Tibial artery (tissue), 4 donors: ENCODE data around the gene SSR1.

ENCODE experiments used
- DNase-seq, 2 donors: peaks; one replicate each; pipeline ENCODE4 v3.0.0-alpha.2; 2019
- H3K27ac ChIP-seq, 2 donors: fragments of 200-600 bp; sonication (generic) in 1 of 2; 1 replicate in 1 of 2; 2 replicates in 1 of 2; pipeline ENCODE4 v1.5.1; 2018 to 2019; ENCODE audit warnings: mild to moderate bottlenecking in 1 of 2
- H3K27me3 ChIP-seq, 2 donors: fragments of 200-600 bp; sonication (generic) in 1 of 2; one replicate each; pipeline versions ENCODE4 v1.5.1 to v1.6.0; 2016 to 2019
- H3K36me3 ChIP-seq, 3 donors: fragments of 200-600 bp; sonication (generic) in 2 of 3; one replicate each; pipeline ENCODE4 v1.5.1; 2016 to 2019; ENCODE audit warnings: mild to moderate bottlenecking in 2 of 3
- H3K4me1 ChIP-seq, 4 donors: fragments of 200-600 bp; sonication (generic) in 2 of 4; 1 replicate in 3 of 4; 2 replicates in 1 of 4; pipeline ENCODE4 v1.5.1; 2016 to 2019
- H3K4me3 ChIP-seq, 2 donors: fragments of 200-600 bp; sonication (generic) in 1 of 2; 1 replicate in 1 of 2; 2 replicates in 1 of 2; pipeline ENCODE4 v1.5.1; 2018 to 2019; ENCODE audit warnings: mild to moderate bottlenecking in 2 of 2
- H3K9me3 ChIP-seq, 3 donors: fragments of 200-600 bp; sonication (generic) in 1 of 3; one replicate each; pipeline ENCODE4 v1.5.1; 2016 to 2019
- intact Hi-C: fragments of 100-400 bp; cut with DNase I; formaldehyde crosslinking; loops from one replicate; pipeline ENCODE4 v1.15.0; 2023; ENCODE audit warnings: low total_unique reads
- TF ChIP-seq, protein P1 (sequence below), 2 experiments: fragments of 200-600 bp in 1 of 2; fragments of 450-650 bp in 1 of 2; IDR thresholded peaks; one replicate each; pipeline ENCODE4 v1.5.1; 2017 to 2019; ENCODE audit warnings: antibody characterized with exemption in 2 of 2, mild to moderate bottlenecking in 1 of 2, moderate library complexity in 1 of 2

Gene SSR1

DNA sequence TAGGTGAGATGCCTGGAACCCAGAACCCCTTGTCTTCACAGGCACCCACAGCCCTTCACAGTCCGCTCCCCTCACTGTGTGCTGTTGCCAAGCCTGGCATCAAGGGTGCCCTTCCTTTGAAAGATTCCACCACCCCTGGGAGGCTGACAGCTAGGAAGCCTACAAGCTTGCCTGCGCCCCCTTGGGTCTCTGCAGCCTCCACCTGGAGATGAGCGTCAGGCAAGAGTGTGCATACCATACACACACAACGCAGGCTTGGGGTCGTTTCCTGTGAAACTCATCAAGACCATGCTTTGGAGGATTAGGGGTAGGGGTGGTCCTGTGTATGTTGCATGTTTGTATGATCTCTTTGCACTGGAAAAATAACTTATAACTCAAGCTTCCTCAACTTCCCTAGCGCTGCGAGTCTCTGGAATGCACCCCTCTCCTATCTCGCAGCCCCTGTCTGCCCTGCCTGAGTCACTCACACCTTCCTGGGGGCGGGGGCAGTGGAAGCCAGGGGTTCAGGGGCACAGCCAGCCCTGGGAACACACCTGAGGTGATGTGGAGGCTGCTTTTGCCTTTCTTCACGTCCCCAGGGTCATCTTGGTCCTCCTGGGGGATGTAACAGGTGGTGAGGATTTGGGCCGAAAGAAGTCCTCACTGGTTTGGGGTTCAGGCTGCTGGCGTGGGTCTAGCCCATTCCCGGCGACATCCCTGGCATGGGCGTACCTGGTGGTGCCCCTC lies 67.2 kb downstream of the SSR1 start:
- intact Hi-C loops: no loop called here
- H3K4me3 ChIP-seq: no peak overlapping the region
- H3K36me3 ChIP-seq: peaks cover 39 to 68% (median 57%) of the 10 kb centered on the region in 3 donors

DNA sequence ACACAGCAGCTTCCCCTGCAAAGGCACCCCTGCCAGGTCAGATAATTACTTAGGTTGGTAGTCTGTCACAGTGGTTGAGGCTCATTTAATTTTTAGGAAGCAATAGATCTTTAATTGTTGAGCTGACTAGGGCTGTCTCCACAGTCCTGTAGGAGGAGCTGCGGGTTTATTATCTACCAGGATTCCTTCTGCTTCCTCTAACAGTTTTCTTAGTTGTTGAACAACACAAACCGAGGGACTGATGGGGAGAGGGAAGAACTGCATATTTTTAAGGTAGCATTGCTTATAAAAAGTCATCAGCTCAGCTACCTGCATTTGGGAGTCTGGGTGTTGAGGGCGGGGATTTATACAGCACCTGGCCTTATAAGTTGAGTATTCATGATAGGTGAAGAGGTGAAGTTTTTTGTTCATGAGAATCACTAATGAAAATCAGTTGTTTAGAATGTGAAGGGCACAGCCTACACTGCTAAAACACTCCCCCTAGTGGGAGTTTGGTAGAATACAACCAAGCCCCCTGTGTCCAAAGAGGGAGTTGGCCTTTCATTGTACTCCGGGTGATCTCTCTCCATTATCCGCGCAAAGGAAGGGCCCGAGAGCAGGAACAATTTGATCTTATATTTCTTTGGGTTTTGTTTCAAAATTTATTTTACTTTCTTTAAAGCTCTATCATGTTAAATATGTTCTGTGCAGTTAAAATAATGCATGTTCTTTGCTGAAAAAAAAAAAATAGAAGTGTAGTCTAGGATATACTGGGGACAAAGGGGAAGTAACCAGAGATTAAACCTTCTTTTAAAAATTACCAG lies 69.6 kb downstream of the SSR1 start:
- H3K4me3 ChIP-seq: no peak overlapping the region
- peak in 1 of 2 donors; percentile 49 for DNase-seq
- H3K9me3 ChIP-seq: no peaks in the 10 kb centered on the region
- H3K4me1 ChIP-seq: peaks cover 0 to 17% (median 0%) of the 10 kb centered on the region in 4 donors
- no peaks in the 10 kb centered on the region for H3K27me3 ChIP-seq
- H3K36me3 ChIP-seq: peaks cover 20 to 55% (median 44%) of the 10 kb centered on the region in 3 donors
- intact Hi-C loops: loop anchor here (5.0 kb wide), 2 partner anchors 516 to 556 kb away; no protein-coding TSS in a partner anchor
- no peak overlapping the region for H3K27ac ChIP-seq
- TF ChIP-seq, protein P1, sequence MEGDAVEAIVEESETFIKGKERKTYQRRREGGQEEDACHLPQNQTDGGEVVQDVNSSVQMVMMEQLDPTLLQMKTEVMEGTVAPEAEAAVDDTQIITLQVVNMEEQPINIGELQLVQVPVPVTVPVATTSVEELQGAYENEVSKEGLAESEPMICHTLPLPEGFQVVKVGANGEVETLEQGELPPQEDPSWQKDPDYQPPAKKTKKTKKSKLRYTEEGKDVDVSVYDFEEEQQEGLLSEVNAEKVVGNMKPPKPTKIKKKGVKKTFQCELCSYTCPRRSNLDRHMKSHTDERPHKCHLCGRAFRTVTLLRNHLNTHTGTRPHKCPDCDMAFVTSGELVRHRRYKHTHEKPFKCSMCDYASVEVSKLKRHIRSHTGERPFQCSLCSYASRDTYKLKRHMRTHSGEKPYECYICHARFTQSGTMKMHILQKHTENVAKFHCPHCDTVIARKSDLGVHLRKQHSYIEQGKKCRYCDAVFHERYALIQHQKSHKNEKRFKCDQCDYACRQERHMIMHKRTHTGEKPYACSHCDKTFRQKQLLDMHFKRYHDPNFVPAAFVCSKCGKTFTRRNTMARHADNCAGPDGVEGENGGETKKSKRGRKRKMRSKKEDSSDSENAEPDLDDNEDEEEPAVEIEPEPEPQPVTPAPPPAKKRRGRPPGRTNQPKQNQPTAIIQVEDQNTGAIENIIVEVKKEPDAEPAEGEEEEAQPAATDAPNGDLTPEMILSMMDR (IDR thresholded peaks at IDR 0.05): peak; percentile 80 to 92

More for the DNA sequence above, 67.2 kb downstream of the SSR1 start:
- H3K9me3 ChIP-seq: no peaks in the 10 kb centered on the region
- no peak overlapping the region for H3K27ac ChIP-seq
- H3K4me1 ChIP-seq: peaks cover 0 to 10% (median 0%) of the 10 kb centered on the region in 4 donors
- H3K27me3 ChIP-seq: no peaks in the 10 kb centered on the region
- no peak for DNase-seq
- TF ChIP-seq, protein P1 (IDR thresholded peaks at IDR 0.05): no peak

DNA sequence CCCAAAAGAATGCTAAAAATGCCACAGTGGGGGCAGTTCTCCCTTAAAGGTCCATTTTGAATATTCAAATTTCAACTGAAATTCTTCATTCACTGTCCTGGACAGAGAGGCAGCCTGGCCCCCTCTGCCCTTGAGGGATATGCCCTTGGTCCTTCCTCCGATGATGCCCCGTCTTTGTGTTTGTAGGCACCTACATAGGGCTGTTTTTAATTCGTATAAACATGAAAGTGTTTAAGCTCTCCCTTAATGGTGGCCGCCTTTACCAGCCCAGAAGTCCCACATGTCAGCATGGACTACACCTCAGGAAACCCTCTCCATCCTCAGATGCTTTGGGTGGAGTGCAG lies 70.2 kb downstream of the SSR1 start:
- Histone ChIP-seq H3K4me1 (peaks cover 0 to 17% (median 0%) of the 10 kb centered on the region in 4 donors), H3K27me3 (no peaks in the 10 kb centered on the region), H3K4me3 (no peak overlapping the region), H3K36me3 (peaks cover 14 to 49% (median 41%) of the 10 kb centered on the region in 3 donors), H3K27ac (no peak overlapping the region), H3K9me3 (no peaks in the 10 kb centered on the region)
- TF ChIP-seq, protein P1 (IDR thresholded peaks at IDR 0.05): no peak
- no peak for DNase-seq
- intact Hi-C loops: loop anchor here (5.0 kb wide), 2 partner anchors 516 to 556 kb away; no protein-coding TSS in a partner anchor

DNA sequence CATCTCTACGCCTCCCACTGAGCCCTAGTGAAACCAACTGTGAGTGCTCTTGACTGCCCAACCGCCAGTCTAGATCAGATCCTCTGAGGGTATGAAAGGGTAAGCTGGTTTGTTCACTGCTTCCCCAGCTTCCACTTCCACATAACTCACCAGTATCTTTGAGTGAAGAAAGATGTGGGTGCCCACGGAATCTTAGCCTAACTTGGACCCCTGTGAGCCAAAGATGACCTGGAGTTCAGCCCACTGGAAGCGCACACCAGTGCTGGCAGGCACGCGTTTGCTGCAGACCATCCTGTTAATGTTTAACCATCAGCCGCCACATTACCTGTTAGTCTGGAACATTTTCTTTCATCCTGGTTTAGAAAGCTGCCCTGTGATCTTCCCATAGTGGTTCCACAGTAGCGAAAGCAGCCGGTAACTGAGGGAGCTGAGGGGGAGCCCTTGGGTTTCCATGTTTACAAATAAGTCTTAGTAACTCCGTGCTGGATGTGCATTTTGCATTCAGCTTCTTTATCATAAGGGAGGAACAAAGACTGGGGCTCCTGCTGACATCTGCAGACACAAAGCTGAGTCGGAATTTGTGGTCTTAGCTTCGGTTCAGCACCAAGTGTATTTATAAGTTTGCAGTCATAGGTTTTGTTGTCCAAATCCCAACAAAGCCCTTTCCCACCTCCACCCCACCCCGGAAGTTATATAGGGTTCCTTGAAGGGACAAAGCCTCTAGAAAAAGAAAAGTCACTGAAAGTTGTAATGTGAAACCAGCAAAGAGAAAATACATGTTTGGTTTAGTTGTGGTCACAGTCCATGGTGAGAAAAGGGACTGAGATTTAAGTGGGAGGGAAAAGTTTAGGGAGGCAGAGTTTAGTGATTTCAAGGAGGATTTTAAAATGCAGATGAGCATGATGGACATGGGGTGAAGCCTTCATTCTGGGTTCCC lies 71.0 kb downstream of the SSR1 start:
- Histone ChIP-seq H3K27ac (no peak overlapping the region), H3K4me1 (peaks cover 0 to 17% (median 0%) of the 10 kb centered on the region in 4 donors), H3K9me3 (no peaks in the 10 kb centered on the region), H3K27me3 (no peaks in the 10 kb centered on the region), H3K36me3 (peaks cover 8 to 41% (median 32%) of the 10 kb centered on the region in 3 donors), H3K4me3 (no peak overlapping the region)
- intact Hi-C loops: loop anchor here (5.0 kb wide), 2 partner anchors 515 to 555 kb away; no protein-coding TSS in a partner anchor
- TF ChIP-seq, protein P1 (IDR thresholded peaks at IDR 0.05): no peak
- DNase-seq: no peak

DNA sequence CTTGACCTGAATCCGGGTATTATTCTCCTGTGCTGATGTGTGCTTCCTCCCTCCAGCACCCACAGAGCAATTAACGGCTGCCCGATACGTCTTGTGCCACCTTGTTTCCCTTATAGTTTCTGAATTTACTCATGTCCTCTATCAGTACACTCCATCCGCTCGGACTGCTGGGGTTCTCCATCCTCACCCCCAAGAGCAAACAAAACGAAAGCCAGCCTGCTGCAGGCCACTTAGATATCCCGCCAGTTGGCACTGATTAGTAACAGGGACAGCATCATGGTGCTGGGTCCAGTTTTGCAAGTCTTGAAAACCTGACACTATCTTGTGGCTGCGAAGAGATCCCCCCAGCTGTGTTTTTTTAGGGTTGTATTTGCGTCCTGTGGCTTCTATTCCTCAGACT lies 71.8 kb downstream of the SSR1 start:
- DNase-seq: no peak
- Histone ChIP-seq H3K4me1 (peaks cover 0 to 17% (median 0%) of the 10 kb centered on the region in 4 donors), H3K27me3 (no peaks in the 10 kb centered on the region), H3K36me3 (peaks cover 0 to 36% (median 24%) of the 10 kb centered on the region in 3 donors), H3K9me3 (no peaks in the 10 kb centered on the region), H3K27ac (no peak overlapping the region), H3K4me3 (no peak overlapping the region)
- intact Hi-C loops: loop anchor here (5.0 kb wide), 2 partner anchors 514 to 554 kb away; no protein-coding TSS in a partner anchor
- TF ChIP-seq, protein P1 (IDR thresholded peaks at IDR 0.05): no peak
